DOHH2 (cell line): Measurements from ENCODE around the gene MAN1C1.

Source experiments
- H3F3A ChIP-seq: fragments of 200-600 bp; sonication (generic), shearing (Covaris generic); 2 replicates; pipeline ENCODE4 v1.6.0; 2016; ENCODE audit warnings: antibody characterized with exemption, mild to moderate bottlenecking; ENCODE audit not compliant: control insufficient read depth, insufficient read depth
- H3K27ac ChIP-seq: fragments of 200-600 bp; sonication (generic); 2 replicates; pipeline ENCODE4 v1.5.1; 2014; ENCODE audit warnings: low read depth, mild to moderate bottlenecking, low read length, moderate library complexity
- H3K27me3 ChIP-seq: fragments of 200-600 bp; sonication (generic); 2 replicates; pipeline ENCODE4 v1.6.1; 2014; ENCODE audit warnings: mild to moderate bottlenecking, low read length, mixed read lengths; ENCODE audit not compliant: control insufficient read depth
- H3K36me3 ChIP-seq: fragments of 200-600 bp; sonication (generic); 2 replicates; pipeline ENCODE4 v1.6.1; 2014; ENCODE audit warnings: mild to moderate bottlenecking, low read length, moderate library complexity, mixed read lengths; ENCODE audit not compliant: control insufficient read depth
- H3K4me1 ChIP-seq: fragments of 200-600 bp; sonication (generic); 2 replicates; pipeline ENCODE4 v1.6.1; 2014; ENCODE audit warnings: mild to moderate bottlenecking, low read length, mixed read lengths; ENCODE audit not compliant: control insufficient read depth
- H3K4me2 ChIP-seq: fragments of 200-600 bp; sonication (generic); 2 replicates; pipeline ENCODE4 v1.6.0; 2014; ENCODE audit warnings: mild to moderate bottlenecking, low read length, moderate library complexity
- H3K4me3 ChIP-seq: fragments of 200-600 bp; sonication (generic); 2 replicates; pipeline ENCODE4 v1.5.1; 2014; ENCODE audit warnings: mild to moderate bottlenecking, low read length, mixed read lengths
- H3K79me2 ChIP-seq: fragments of 200-600 bp; sonication (generic); 2 replicates; pipeline ENCODE4 v1.6.1; 2014; ENCODE audit warnings: mild to moderate bottlenecking, low read length, mixed read lengths; ENCODE audit not compliant: control insufficient read depth
- H3K9me2 ChIP-seq: fragments of 200-600 bp; sonication (generic); replicated peaks from 2 replicates; pipeline ENCODE4 v1.6.1; 2014; ENCODE audit warnings: mild to moderate bottlenecking, low read length, mixed read lengths; ENCODE audit not compliant: control insufficient read depth
- H3K9me3 ChIP-seq: fragments of 200-600 bp; sonication (generic); 2 replicates; pipeline ENCODE4 v1.6.1; 2014; ENCODE audit warnings: antibody characterized with exemption, low read length, mixed read lengths; ENCODE audit not compliant: control insufficient read depth, insufficient read depth
- H4K20me1 ChIP-seq: fragments of 200-600 bp; sonication (generic); 2 replicates; pipeline ENCODE4 v1.6.0; 2014; ENCODE audit warnings: low read depth, mild to moderate bottlenecking, antibody characterized with exemption, low read length, moderate library complexity; ENCODE audit not compliant: control insufficient read depth, insufficient read depth
- EZH2phosphoT487 ChIP-seq: fragments of 200-600 bp; sonication (generic); IDR thresholded peaks from 2 replicates; pipeline ENCODE4 v1.6.1; 2017; ENCODE audit warnings: borderline replicate concordance, mild to moderate bottlenecking, antibody characterized with exemption, low read length, moderate library complexity, mixed read lengths
- TF ChIP-seq, protein P1 (sequence below): fragments of 200-600 bp; sonication (generic); IDR thresholded peaks from one replicate; pipeline ENCODE4 v1.5.1; 2014; ENCODE audit warnings: antibody characterized with exemption, mild to moderate bottlenecking, low read depth, low read length; ENCODE audit not compliant: poor library complexity, severe bottlenecking

Gene MAN1C1

DNA sequence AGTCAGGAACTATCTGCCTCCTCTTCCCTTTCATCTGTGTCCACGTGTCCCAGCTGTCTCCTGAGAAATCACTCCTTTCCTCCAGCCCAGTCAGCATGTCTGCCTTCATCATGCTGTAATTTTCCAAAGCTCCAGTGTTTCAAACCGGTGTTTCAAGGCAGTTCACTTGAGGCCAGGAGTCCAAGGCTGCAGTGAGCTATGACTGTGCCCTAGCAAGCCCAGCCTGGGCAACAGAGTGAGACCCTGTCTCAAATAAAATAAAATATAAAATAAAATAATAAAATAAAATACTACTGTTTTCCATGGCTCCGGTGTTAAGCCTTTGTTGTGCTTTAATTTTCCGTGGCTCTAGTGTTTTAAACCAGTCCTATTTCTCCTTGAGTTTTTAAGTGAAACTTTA, 175.5 kb downstream of the MAN1C1 start:
- Histone ChIP-seq H3K9me3 (no peaks in the 10 kb centered on the region), H3K36me3 (no peaks in the 10 kb centered on the region), H3K4me1 (peaks cover 9% of the 10 kb centered on the region), H3K27me3 (peaks cover 27% of the 10 kb centered on the region), H3K4me2 (no peak overlapping the region), H3K4me3 (no peak overlapping the region), H3F3A (no peaks in the 10 kb centered on the region), H3K9me2 (no peaks in the 10 kb centered on the region), H4K20me1 (no peaks in the 10 kb centered on the region), H3K27ac (no peak overlapping the region), H3K79me2 (no peaks in the 10 kb centered on the region)
- TF ChIP-seq, protein P1, sequence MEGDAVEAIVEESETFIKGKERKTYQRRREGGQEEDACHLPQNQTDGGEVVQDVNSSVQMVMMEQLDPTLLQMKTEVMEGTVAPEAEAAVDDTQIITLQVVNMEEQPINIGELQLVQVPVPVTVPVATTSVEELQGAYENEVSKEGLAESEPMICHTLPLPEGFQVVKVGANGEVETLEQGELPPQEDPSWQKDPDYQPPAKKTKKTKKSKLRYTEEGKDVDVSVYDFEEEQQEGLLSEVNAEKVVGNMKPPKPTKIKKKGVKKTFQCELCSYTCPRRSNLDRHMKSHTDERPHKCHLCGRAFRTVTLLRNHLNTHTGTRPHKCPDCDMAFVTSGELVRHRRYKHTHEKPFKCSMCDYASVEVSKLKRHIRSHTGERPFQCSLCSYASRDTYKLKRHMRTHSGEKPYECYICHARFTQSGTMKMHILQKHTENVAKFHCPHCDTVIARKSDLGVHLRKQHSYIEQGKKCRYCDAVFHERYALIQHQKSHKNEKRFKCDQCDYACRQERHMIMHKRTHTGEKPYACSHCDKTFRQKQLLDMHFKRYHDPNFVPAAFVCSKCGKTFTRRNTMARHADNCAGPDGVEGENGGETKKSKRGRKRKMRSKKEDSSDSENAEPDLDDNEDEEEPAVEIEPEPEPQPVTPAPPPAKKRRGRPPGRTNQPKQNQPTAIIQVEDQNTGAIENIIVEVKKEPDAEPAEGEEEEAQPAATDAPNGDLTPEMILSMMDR, result no peak
- no peak for TF ChIP-seq EZH2phosphoT487

DNA sequence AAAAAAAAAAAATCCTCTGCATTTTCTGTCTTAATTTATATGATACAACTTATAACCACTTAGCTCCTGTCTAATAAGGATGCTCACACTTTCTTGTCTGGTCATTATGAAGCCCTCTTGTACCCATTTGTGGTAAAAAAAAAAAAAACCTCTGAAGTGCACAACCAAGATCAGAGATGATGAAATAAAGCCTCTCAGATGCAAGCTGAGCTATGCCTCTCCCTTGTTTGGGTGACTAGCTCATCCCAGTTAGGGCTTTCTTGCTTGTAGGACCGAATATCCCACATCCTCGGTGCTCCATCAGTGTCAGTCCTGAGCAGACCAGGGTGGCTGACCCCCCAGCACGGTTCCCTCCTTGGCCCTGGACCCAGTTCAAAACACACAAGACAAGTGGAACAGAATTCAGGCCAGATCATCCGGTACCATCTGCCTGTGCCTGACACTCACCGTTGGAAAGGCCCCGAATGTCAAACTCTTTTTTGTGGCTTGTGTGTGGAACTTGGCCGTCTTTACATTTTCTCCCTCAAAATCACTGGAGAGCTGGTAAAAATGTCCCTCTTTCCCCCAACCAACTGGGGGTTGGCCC, 177.1 kb downstream of the MAN1C1 start:
- H3K9me3 ChIP-seq, result no peaks in the 10 kb centered on the region
- H3K4me2 ChIP-seq, result no peak overlapping the region
- no peaks in the 10 kb centered on the region for H3F3A ChIP-seq
- no peak overlapping the region for H3K27ac ChIP-seq
- H4K20me1 ChIP-seq, result no peaks in the 10 kb centered on the region
- H3K4me3 ChIP-seq, result no peak overlapping the region
- no peaks in the 10 kb centered on the region for H3K79me2 ChIP-seq
- peaks cover 14% of the 10 kb centered on the region for H3K4me1 ChIP-seq
- H3K36me3 ChIP-seq, result no peaks in the 10 kb centered on the region
- H3K27me3 ChIP-seq, result peaks cover 18% of the 10 kb centered on the region
- H3K9me2 ChIP-seq, result no peaks in the 10 kb centered on the region
- TF ChIP-seq, protein P1, result no peak
- TF ChIP-seq EZH2phosphoT487, result no peak

DNA sequence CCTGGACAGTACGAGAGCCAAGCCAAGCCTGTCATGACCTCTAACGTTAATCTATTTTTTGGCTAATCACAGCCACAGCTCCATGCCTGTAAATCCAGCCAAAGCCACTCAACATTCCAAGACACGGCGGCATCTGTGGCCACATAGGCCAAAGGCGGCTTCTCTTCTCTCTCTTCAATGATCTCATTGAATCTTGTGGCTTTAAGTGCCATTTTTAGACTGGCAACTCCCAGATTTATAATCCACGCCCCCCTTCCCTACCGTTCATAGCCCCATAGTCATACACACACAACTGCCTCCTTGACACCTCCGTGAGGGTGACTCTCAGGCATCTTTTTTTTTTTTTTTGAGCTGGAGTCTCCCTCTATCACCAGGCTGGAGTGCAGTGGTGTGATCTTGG, 177.7 kb downstream of the MAN1C1 start:
- Histone ChIP-seq H4K20me1 (no peaks in the 10 kb centered on the region), H3F3A (no peaks in the 10 kb centered on the region), H3K9me2 (no peaks in the 10 kb centered on the region), H3K4me2 (no peak overlapping the region), H3K27ac (no peak overlapping the region), H3K9me3 (no peaks in the 10 kb centered on the region), H3K4me1 (peaks cover 16% of the 10 kb centered on the region), H3K27me3 (peaks cover 15% of the 10 kb centered on the region), H3K4me3 (no peak overlapping the region), H3K36me3 (no peaks in the 10 kb centered on the region), H3K79me2 (no peaks in the 10 kb centered on the region)
- TF ChIP-seq, protein P1, result no peak
- no peak for TF ChIP-seq EZH2phosphoT487

DNA sequence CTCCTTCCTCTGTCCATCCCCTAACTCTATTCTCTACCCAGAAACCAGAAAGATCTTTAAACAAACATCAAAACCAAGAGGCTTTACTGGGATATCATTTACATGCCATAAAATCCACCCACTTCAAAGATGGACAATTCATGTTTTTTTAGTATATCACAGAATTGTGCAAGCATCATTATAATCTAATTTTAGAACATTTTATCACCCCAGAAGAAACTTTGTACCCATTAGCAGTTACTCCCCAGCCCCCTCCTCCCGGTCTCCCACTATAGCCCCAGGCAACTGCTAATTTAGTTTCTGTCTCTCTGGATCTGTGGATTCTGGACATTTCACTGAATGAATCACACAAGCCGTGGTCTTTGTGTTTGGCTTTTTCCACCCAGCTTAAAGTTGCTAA, 178.6 kb downstream of the MAN1C1 start:
- H4K20me1 ChIP-seq, result no peaks in the 10 kb centered on the region
- no peaks in the 10 kb centered on the region for H3K79me2 ChIP-seq
- no peaks in the 10 kb centered on the region for H3K9me2 ChIP-seq
- TF ChIP-seq, protein P1, result no peak
- no peak for TF ChIP-seq EZH2phosphoT487
- no peak overlapping the region for H3K27ac ChIP-seq
- H3K9me3 ChIP-seq, result no peaks in the 10 kb centered on the region
- H3K27me3 ChIP-seq, result peaks cover 8% of the 10 kb centered on the region
- no peak overlapping the region for H3K4me3 ChIP-seq
- no peaks in the 10 kb centered on the region for H3K36me3 ChIP-seq
- no peak overlapping the region for H3K4me2 ChIP-seq
- no peaks in the 10 kb centered on the region for H3F3A ChIP-seq
- H3K4me1 ChIP-seq, result peaks cover 21% of the 10 kb centered on the region
